Colon (tissue), 2 donors: ENCODE results near the gene CDC5L.
"Not testable (repeated sequence)": the region's sequence is repeated elsewhere in the genome, so short reads cannot be mapped to it uniquely, and the experiment has no call there.

ENCODE experiments used
- FAIRE-seq: peaks from 2 replicates; lab custom pipeline; 2012; peaks lifted over from hg19 to GRCh38; lab: Jason Lieb, UNC
- donor health status: control.
- donor health status: control.

The CDC5L gene

DNA sequence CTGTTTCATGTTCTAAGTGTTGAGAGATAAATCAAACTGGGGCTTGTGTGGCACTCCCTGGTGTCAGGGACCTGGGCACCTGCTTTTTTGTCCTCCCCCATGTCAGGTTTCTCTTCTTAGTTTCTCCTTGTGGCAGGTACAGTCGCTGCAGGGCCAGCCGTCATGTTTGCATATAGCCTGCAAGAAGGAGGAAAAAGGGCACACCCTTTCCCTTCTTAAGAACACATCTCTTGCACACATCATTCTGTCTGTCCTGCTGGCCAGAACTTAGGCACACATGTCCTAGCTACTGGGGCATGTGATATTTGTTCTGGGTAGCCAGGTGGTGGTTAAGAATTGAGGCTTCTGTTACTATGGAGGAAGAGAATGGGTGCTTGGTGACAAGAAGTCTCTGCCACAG lies 27.9 kb downstream of the CDC5L start:
- no peak for FAIRE-seq

DNA sequence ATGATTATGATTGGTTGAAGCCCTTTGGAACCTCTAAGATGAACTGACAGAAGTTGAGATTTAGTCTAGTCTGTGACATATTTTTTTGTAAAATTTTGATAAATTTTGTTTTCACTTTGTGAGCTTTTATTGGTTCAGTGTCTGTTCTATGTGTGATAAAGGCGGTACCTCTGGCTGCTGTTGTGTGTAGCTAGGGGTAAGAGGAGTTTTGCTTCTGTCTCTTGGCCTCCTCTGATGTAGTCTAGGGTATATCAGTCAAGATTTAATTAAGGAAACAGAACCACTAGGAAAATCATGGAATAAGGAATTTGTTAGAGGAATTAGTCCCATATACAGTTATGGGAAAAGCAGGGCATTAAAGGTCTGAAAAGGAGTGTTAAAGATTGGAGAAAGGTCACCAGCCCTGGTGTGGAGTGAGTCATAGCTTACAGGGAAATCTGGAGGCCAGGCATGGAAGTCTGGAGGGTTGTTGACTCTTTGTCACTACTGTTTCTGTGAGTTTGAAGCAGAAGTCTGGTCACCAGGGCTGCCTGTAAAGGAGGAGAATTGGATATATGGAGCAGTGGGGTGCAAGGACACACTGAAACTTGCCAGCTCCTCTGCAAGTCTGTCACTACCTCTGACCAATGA lies 28.5 kb downstream of the CDC5L start:
- FAIRE-seq, result no peak

DNA sequence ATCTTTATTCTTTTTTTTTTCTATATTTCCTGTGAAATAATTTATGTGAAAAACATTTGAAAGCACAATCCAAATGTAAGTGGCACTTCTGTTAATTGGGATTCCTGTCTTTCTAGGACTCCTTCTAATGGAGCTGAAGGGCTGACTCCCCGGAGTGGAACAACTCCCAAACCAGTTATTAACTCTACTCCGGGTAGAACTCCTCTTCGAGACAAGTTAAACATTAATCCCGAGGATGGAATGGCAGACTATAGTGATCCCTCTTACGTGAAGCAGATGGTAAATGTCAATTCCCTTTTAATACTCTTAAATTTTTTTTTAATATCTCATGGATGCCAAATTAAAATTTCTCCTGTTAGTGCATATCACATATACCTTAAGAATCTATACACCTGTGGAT lies 35.0 kb downstream of the CDC5L start:
- no peak for FAIRE-seq

DNA sequence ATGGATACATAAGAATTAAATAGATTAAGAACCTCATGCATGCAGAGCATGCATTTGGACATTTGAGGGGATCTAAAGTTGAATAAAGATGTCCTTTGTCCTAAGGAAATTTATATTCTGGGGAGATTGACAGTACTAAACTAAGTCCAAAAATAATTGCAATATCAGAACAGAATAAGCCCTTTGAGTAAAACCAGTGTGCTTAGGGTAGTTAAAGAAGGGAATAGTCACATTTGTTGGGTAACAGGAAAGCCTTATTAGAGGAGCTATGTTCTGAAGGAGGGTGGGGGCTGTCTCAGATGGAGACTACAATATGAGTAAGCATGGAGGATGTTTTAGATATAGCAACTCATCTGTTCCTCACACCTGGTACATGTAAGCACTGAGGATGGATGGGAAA lies 35.8 kb downstream of the CDC5L start:
- FAIRE-seq, result no peak

DNA sequence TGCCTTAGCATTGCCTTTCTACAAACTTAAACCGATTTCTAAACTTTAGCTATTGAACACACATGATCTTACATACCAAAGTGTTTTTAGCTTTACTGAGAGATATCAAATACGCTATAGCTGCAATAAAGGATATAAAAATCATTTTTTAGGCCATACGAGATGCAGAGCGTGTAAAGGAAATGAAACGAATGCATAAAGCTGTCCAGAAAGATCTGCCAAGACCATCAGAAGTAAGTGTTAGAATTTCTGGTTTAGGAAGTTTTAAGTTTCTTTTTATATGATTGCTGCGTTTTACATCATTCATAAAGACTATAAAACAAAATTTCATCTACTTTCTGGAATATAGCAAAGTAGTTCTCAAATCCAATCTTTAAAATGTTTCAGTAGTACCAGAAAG lies 38.4 kb downstream of the CDC5L start:
- no peak for FAIRE-seq

DNA sequence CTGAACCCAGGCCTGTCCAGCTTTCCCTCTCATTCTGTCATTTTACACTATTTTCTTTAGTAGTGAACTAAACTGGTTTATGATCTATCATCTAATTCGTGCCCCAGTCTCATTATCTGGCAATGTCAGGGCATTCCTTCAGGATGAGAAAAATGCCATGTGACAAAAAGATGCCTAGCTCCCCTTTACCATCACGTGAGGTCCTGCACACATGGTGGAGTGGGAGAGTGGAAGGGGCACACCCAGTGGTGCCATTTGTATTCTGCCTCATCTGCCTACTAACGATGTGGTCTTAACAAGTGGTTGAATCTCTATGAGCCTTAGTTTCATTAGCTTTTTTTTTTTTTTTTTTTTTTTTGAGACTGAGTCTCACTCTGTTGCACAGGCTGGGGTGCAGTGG lies 41.2 kb downstream of the CDC5L start:
- FAIRE-seq, result no peak

GRCh38 chr6:44430326-44430725 lies 42.8 kb downstream of the CDC5L start:
- FAIRE-seq, result no peak

DNA sequence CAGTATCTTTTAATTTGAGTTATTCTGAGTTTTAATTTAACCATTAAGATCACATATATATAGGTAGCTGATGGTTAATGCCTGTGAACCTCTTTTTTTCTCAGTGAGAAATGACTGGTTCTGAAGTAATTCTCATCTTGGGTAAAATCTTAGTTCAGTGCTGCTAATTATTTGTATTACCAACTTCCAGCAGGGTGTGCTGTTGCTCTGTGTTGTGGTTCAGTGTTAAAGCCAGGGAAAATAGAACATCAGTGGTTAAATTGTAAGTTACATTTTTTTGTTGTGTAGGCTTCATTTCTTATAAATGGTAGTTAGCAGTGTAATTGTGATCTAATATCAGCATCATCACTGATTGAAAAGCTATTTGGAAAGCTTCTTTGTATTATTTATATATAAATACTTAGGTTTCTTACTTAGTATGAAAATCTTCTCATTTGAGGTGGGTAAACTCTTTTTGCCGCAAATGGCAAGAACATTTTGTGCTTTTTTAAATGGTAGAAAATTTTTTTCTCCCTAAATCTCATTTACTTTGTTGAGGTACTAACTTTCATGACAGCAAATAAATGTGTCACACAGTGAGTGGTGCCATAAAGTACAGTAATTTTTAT lies 43.7 kb downstream of the CDC5L start:
- FAIRE-seq, result no peak

DNA sequence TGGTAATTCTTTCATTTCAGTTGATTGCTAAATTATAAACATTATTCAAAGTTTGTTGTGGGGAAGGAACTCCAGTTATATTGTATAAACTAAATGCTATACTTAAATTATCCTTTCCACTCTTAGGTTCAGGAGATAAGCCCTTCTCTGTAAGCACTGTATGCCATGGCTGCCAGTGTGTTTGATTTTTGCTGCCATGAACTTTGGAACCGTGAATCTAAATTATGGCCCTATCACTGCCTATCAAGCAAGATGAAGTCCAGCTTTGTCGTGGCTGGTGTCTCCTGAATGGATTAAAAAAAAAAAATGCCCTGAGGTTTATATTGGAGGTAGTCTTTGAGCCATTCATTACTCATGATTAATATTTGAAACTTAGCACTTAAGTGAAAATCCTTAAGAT lies 44.7 kb downstream of the CDC5L start:
- FAIRE-seq, result no peak

DNA sequence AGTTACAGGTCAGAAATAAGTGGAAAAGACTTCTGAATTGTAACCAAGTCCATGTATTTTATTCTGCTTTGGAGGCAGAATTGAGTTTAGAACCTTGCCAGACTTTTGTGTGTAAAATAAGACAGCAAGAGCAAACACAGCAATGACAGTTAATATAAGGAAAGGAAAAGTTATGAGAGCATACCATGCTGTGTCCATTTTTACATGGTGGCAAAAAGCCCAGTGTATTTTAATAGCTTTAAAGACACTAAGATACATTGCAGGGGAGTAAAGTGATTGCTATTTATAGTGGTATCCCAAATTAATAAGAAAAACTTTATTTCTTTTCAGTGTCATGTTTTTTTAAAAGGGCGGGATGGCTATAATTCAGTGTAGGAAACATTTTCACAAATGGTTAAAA lies 45.2 kb downstream of the CDC5L start:
- FAIRE-seq, result no peak

GRCh38 chr6:44435500-44435899 lies 48.0 kb downstream of the CDC5L start:
- no peak for FAIRE-seq

DNA sequence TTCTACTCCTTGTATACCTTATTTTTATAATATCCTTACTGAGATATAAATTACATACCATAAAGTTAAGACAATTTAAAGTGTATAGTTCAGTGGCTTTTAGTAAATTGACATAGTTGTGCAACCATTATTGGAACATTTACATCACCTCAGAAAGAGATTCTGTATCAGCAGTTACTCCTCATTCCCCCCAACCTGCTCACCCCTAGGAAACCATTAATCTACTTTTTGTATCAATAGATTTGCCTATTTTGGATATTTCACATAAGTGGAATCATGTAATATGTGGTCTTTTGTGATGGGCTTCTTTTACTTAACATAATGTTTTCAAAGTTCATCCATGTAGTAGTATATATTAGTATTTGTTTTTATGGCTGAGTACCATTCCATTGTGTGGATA lies 51.3 kb downstream of the CDC5L start:
- FAIRE-seq, result no peak

- no peak for FAIRE-seq
Measured at GRCh38 chr6:44439270-44440045, 52.0 kb downstream of the CDC5L start.

DNA sequence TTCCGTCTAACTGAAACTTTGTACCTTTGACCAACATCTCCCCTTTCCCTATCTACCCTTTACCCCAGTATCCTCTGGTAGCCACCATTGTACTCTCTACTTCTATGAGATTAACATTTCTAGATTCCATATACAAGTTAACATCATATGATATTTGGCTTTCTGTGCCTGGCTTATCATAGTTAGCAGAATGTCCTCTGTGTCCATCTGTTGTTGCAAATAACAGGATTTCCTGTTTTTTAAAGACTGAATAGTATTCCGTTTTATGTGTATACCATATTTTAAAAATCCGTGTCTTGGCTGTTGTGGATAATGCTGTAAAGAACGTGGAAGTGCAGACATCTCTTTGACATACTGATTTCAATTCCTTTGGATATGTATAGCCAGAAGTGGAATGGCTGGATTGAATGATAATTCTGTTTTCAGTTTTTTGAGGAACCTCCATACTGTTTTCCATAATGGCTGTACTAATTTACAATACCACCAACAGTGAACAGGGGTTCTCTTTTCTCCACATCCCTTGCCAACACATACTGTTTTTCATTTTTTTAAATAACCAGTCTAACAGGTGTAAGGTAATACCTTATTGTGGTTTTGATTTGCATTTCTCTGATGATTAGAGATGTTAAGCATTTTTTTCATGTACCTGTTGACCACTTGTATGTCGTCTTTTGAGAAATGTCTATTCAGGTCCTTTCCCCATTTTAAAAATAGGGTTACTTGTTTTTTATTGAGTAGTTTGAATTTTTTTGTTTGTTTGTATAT lies 53.8 kb downstream of the CDC5L start:
- no peak for FAIRE-seq

DNA sequence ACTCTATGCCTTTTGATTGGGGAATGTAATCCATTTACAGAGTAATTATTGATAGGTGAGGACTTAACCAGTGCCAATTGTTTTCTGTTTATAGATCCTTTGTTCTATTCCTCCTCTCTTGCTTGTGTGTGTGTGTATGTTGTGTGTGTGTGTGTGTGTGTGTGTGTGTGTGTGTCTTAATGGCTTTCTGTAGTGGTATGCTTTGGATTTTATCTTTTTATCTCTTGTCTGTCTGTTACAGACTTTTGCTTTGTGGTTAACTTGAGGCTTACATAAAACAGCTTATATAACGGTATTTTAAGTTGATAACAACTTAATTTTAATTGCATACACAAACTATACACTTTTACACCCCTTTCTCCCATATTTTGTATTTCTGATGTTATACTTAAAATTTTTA lies 54.7 kb downstream of the CDC5L start:
- FAIRE-seq, result no peak

- FAIRE-seq, result no peak
Measured at GRCh38 chr6:44442833-44443444, 55.4 kb downstream of the CDC5L start.

- FAIRE-seq, result no peak
Measured at GRCh38 chr6:44444853-44445252, 57.3 kb downstream of the CDC5L start.

- no peak for FAIRE-seq
Measured at GRCh38 chr6:44446626-44447300, 59.3 kb downstream of the CDC5L start.

DNA sequence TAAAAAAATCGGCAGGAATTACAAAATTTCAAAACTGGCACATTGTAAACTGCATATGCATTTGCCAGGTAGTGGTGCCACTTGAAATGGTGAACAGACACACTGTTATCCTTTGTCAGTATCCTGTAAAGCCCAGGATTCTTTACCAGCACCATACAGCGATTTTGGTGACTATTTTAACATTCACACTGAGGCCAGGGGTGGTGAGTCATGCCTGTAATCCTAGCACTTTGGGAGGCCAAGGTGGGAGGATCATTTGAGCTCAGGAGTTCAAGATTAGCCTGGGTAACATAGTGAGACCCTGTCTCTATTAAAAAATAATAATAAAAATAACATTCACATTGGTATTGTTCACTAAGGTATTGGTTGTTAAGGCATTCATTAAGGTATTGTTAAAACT lies 61.7 kb downstream of the CDC5L start:
- FAIRE-seq, result not testable (repeated sequence)

GRCh38 chr6:44451803-44452695 lies 64.5 kb downstream of the CDC5L start:
- FAIRE-seq, result no peak

GRCh38 chr6:44452725-44453124 lies 65.2 kb downstream of the CDC5L start:
- no peak for FAIRE-seq
